Right hindlimb (tissue), 1 donor: ENCODE data around the gene TEX19.

Experiments
- DNase-seq: peaks from one replicate; pipeline ENCODE4 v3.0.0-alpha.2; 2018

Gene TEX19

GRCh38 chr17:82358465-82359350 lies at the start of gene TEX19:
TSS of gene TEX19 (plus strand) at chr17:82359247. CDS start at chr17:82362151, 2,904 bp downstream.
- DNase-seq = no peak

GRCh38 chr17:82309656-82310570 lies 49.1 kb upstream of the TEX19 start:
- DNase-seq = no peak

GRCh38 chr17:82310877-82311276 lies 48.2 kb upstream of the TEX19 start:
- DNase-seq = no peak

GRCh38 chr17:82311971-82312370 lies 47.1 kb upstream of the TEX19 start:
- DNase-seq = no peak

GRCh38 chr17:82313195-82314011 lies 45.6 kb upstream of the TEX19 start:
- no peak for DNase-seq

GRCh38 chr17:82314012-82314726 lies 44.9 kb upstream of the TEX19 start:
- no peak for DNase-seq

GRCh38 chr17:82314727-82315605 lies 44.1 kb upstream of the TEX19 start:
- no peak for DNase-seq

- no peak for DNase-seq
These were observed 43.2 kb upstream of the TEX19 start for GRCh38 chr17:82315703-82316358.

GRCh38 chr17:82316651-82317393 lies 42.2 kb upstream of the TEX19 start:
- DNase-seq = no peak

- DNase-seq = no peak
These were observed 41.5 kb upstream of the TEX19 start, which contains the start of gene CD7 for GRCh38 chr17:82317394-82318168. TSS of gene CD7 (minus strand) at chr17:82317608. CDS start at chr17:82317495, 113 bp downstream.

GRCh38 chr17:82318169-82318498 lies 40.9 kb upstream of the TEX19 start:
- no peak for DNase-seq

GRCh38 chr17:82318772-82319606 lies 40.1 kb upstream of the TEX19 start:
- DNase-seq = no peak

- DNase-seq = no peak
These were observed 39.4 kb upstream of the TEX19 start for GRCh38 chr17:82319619-82320062.

- DNase-seq = no peak
These were observed 38.8 kb upstream of the TEX19 start for GRCh38 chr17:82320140-82320840.

- DNase-seq = no peak
These were observed 37.8 kb upstream of the TEX19 start for GRCh38 chr17:82320956-82321927.

GRCh38 chr17:82321947-82322466 lies 37.0 kb upstream of the TEX19 start:
- DNase-seq = no peak
